Measurements from ENCODE around the gene DIAPH3.

DNA sequence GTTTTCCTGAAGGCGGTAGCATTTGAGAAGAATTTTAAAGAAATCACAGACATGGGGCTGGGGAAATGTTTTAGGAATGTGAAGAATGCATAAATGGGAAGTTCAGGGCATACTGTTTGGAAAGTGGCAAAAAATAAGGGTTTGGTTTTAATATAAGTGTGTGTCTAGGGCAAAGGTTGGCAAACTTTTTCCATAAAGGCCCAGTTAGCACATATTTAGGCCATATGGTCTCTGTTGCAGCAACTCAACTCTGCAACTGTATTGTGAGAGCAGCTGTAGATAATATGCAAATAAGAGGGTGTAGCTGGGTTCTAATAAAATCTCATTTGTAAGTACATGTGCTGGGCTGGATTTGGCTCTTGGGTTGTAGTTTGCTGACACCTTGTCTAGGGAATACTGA is 521.9 kb downstream of the DIAPH3 start:
- TF ChIP-seq, protein P1, sequence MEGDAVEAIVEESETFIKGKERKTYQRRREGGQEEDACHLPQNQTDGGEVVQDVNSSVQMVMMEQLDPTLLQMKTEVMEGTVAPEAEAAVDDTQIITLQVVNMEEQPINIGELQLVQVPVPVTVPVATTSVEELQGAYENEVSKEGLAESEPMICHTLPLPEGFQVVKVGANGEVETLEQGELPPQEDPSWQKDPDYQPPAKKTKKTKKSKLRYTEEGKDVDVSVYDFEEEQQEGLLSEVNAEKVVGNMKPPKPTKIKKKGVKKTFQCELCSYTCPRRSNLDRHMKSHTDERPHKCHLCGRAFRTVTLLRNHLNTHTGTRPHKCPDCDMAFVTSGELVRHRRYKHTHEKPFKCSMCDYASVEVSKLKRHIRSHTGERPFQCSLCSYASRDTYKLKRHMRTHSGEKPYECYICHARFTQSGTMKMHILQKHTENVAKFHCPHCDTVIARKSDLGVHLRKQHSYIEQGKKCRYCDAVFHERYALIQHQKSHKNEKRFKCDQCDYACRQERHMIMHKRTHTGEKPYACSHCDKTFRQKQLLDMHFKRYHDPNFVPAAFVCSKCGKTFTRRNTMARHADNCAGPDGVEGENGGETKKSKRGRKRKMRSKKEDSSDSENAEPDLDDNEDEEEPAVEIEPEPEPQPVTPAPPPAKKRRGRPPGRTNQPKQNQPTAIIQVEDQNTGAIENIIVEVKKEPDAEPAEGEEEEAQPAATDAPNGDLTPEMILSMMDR (IDR thresholded peaks at IDR 0.05 in 8 of 11, conservative IDR thresholded peaks at IDR 0.05 in 3 of 11): no peak
- no peak for TF ChIP-seq POLR2A (IDR thresholded peaks at IDR 0.05)

Measured in spleen (tissue), 7 donors.